ENCODE data around the gene ZNF324. TPM values are rescaled to one million over a fixed set of nuclear protein-coding genes. Genes with fewer than 3 reads are reported as not detected.
"Not testable (repeated sequence)": the region's sequence is repeated elsewhere in the genome, so short reads cannot be mapped to it uniquely, and the experiment has no call there.

The ZNF324 gene
- total RNA-seq, 2 experiments from 2014 or later = 7.0 to 8.3 TPM

DNA sequence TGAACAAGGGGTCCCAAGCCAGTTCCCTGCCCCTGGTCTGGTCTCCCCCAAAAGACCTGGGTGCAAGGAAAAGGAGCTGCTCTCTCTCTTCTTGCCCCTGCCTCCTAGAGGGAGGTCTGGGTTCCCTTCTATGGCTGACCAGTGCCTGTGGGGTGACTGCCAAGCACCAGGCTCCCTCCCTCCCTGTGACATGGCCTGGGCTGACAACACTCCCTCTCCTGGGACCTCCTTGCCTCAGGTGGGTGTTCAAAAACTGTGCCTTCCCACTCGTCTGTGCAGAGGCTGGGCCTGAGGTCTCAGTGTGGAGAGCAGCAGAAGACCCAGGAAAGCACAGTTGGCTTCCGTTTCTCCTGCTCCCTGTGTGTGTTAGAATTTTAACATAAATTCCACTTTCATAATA is 14.0 kb downstream of the ZNF324 start:
- H3K27ac Mint-ChIP-seq = no peak overlapping the region
- ChIA-PET CTCF (interaction anchor here (0.9 kb wide), 1 partner anchor 118 kb away, joined by 3 read pairs; no protein-coding TSS in a partner anchor), POLR2A (no interaction called here)
- intact Hi-C loops (cut with micrococcal nuclease) = no loop called here
- no peaks in the 10 kb centered on the region for H3K27me3 Mint-ChIP-seq
- no peak for DNase-seq
- H3K4me3 Mint-ChIP-seq = no peak overlapping the region
- no peaks in the 10 kb centered on the region for H3K9me3 Mint-ChIP-seq
- peaks cover 9% of the 10 kb centered on the region for H3K4me1 Mint-ChIP-seq (ENCODE audit: low read depth)
- peaks cover 13% of the 10 kb centered on the region for H3K36me3 Mint-ChIP-seq

DNA sequence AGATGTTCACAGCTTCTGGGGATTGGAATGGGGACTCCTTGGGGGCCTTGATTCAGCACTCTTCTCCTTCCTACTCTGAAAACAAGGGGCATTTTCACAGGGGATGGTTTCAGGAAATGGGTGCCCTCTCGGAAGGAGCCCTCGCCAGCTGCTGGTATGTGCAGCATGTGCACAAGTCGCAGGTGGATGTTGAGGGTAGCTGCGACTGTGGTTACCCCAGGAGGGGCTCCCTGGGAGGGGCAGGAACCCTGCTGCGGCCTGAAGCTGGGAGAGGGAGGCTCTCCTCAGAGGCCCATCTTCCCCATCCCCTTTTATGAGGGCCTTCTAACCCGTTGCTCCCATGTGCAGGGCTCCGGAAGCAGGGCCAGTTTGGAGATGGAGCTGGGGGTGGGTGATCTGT is 15.5 kb downstream of the ZNF324 start:
- H3K4me3 Mint-ChIP-seq = no peak overlapping the region
- H3K9me3 Mint-ChIP-seq = no peaks in the 10 kb centered on the region
- ChIA-PET CTCF (no interaction called here), POLR2A (no interaction called here)
- intact Hi-C loops (cut with micrococcal nuclease) = no loop called here
- DNase-seq = no peak
- H3K27me3 Mint-ChIP-seq = no peaks in the 10 kb centered on the region
- H3K27ac Mint-ChIP-seq = no peak overlapping the region
- peaks cover 13% of the 10 kb centered on the region for H3K36me3 Mint-ChIP-seq
- no peaks in the 10 kb centered on the region for H3K4me1 Mint-ChIP-seq (ENCODE audit: low read depth)

DNA sequence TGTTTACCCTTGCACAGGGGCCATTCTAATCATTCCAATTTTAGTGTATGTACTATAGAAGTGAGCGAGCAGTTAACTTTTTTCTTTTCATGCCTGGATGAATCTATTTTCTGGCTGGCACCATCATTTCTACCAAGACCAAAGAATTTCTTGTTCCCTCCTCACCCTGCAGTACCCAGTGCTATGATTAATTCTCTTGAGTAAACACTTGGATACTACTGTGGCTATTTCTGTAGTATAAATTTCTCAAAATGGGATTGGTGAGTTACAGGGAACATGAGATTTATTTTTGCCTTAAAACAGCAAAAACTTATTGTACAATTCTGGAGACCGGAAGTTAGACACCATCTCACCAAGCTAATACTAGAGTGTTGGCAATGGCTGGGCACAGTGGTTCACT is 16.9 kb downstream of the ZNF324 start:
- Mint-ChIP-seq H3K27ac (no peak overlapping the region), H3K4me1 (ENCODE audit: low read depth) (peaks cover 2% of the 10 kb centered on the region), H3K9me3 (no peaks in the 10 kb centered on the region), H3K4me3 (no peak overlapping the region), H3K36me3 (peaks cover 13% of the 10 kb centered on the region), H3K27me3 (no peaks in the 10 kb centered on the region)
- CTCF ChIA-PET = interaction anchor here (0.9 kb wide), 1 partner anchor 30 kb away, joined by 5 read pairs; no protein-coding TSS in a partner anchor
- DNase-seq = no peak
- intact Hi-C loops (cut with micrococcal nuclease) = no loop called here
- POLR2A ChIA-PET = interaction anchor here (0.6 kb wide), 1 partner anchor 93 kb away, joined by 3 read pairs; no protein-coding TSS in a partner anchor

DNA sequence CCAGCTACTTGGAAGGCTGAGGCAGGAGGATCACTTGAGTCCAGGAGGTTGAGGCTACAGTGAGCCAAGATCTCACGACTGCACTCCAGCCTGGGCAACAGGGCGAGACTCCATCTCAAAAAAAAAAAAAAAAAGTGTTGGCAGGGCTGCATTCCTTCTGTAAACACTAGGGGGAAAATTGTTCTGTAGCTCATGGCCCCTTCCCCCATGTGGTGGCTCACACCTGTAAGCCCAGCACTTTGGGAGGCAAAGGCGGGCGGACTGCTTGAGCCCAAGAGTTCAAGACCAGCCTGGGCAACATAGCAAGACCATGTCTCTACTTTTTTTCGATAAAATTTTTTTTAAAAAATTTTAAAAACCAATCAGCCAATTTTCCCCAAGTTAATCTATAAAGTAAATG is 17.5 kb downstream of the ZNF324 start:
- H3K9me3 Mint-ChIP-seq; H3K36me3 Mint-ChIP-seq; H3K4me1 Mint-ChIP-seq (ENCODE audit: low read depth); H3K27me3 Mint-ChIP-seq; H3K27ac Mint-ChIP-seq; intact Hi-C loops (cut with micrococcal nuclease); DNase-seq; H3K4me3 Mint-ChIP-seq: not testable (repeated sequence)
- ChIA-PET CTCF (interaction anchor here (0.9 kb wide), 1 partner anchor 30 kb away, joined by 5 read pairs; no protein-coding TSS in a partner anchor), POLR2A (interaction anchor here (0.6 kb wide), 1 partner anchor 92 kb away, joined by 3 read pairs; no protein-coding TSS in a partner anchor)

DNA sequence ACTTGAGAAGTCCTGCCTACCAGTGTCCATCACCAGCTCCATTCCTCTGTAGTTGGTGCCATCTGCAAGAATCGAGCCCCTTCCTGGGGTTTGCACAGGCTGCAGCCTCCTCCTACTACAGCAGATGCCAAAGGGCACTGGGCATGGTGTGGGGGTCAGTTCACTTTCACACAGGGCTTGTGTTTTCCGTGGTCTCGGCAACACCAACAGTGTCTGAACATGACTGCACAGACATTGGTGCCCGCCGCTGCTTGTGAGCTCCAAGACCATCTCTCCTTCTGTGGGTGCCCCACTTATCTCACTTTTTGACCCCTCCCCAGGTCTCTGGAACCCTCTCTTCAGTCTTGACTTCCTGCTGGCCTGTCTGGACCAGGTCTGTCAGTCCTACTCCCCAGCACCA is 24.5 kb downstream of the ZNF324 start:
- DNase-seq = no peak
- H3K27me3 Mint-ChIP-seq = no peaks in the 10 kb centered on the region
- intact Hi-C loops (cut with micrococcal nuclease) = no loop called here
- CTCF ChIA-PET = no interaction called here
- H3K4me1 Mint-ChIP-seq (ENCODE audit: low read depth) = peaks cover 25% of the 10 kb centered on the region
- H3K4me3 Mint-ChIP-seq = no peak overlapping the region
- no peaks in the 10 kb centered on the region for H3K36me3 Mint-ChIP-seq
- POLR2A ChIA-PET = no interaction called here
- H3K9me3 Mint-ChIP-seq = no peaks in the 10 kb centered on the region
- H3K27ac Mint-ChIP-seq = no peak overlapping the region

DNA sequence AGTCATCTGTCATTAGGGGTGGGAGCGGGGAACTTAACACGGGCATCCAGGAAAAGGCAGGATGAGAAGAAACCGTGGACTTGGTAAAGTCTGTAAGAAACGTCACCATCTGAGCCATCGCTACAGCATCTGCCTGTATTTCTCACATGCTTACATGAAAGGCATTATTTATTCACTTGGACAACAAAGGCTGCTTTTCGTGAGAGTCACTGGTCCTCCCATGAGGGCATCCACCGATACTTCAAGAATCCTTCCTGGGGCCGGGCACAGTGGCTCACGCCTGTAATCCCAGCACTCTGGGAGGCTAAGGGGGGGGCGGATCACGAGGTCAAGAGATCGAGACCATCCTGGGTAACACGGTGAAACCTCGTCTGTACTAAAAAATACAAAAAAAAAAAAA is 25.4 kb downstream of the ZNF324 start:
- Mint-ChIP-seq H3K36me3 (no peaks in the 10 kb centered on the region), H3K4me1 (ENCODE audit: low read depth) (peaks cover 30% of the 10 kb centered on the region), H3K27me3 (no peaks in the 10 kb centered on the region), H3K4me3 (no peak overlapping the region), H3K9me3 (no peaks in the 10 kb centered on the region), H3K27ac (no peak overlapping the region)
- intact Hi-C loops (cut with micrococcal nuclease) = no loop called here
- CTCF ChIA-PET = no interaction called here
- DNase-seq = no peak
- POLR2A ChIA-PET = no interaction called here

DNA sequence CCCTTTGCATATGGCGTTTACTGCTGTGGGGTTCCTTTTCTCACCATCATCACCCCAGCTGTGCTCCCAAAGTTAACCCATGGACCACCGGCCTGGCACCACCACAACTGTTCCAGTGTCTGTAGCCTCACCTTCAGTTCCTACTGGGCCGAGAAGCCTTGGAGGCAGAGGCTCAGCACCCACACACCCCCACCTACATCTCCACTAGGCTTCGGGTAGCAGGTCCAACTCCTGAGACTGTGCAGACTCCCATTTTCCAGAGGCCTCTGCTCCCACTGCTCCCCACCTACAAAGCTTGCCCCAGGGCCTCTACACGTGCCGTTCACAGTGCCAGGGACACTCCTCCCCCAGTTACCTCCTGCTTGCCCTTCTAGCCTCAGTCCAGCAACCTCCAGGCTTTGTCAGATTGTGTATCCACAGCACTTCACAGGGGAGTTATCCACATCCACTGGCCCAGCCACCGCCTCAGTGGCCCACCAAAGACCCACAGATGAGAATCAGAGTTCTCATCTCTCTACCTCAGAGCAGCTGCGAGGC is 30.8 kb downstream of the ZNF324 start:
- Mint-ChIP-seq H3K9me3 (peaks cover 2% of the 10 kb centered on the region), H3K27ac (no peak overlapping the region)
- POLR2A ChIA-PET = no interaction called here

DNA sequence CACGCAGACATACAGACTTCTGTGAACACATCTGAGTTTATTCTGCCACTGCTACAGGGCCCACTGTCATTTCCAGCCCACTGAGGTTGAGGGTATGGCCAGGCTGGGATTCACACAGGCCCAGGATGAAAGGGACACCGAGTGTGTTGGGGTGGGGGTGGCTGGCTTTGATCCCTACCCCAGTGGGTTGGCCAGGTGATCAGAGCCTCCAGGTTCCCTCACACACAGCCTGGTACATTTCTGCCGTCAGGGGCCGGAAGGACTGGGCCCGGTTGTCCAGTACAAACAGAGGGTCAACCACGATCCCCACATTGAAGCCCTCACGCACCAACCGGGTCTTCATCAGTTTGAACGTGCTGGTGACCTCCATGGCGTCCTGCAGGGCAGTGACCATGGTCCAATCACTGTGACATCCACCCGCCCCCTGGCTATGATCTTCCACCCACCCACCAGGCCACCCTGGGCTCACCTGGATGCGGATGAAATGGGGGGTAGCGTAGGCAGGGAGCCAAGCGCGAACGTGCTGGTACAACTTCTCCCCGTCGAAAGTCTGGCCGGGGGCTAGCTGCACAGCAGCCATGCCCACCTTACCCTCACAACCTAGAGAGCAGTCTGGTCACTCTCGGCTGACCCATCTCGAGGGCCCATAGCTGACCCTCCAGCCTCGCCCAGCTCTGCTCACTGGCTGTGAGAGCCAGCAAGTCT is 31.6 kb downstream of the ZNF324 start:
- peak overlapping the region; percentile 89 for H3K4me3 Mint-ChIP-seq
- ChIA-PET POLR2A (interaction anchor here (1.2 to 1.3 kb wide), 2 partner anchors 8 to 10 kb away, joined by 3 to 4 read pairs; no protein-coding TSS in a partner anchor), CTCF (interaction anchor here (1.2 to 3.0 kb wide), 2 partner anchors 21 to 74 kb away, joined by 3 to 21 read pairs; partner anchors contain the start of gene ZBTB45)
- H3K36me3 Mint-ChIP-seq = no peaks in the 10 kb centered on the region
- intact Hi-C loops (cut with micrococcal nuclease) = loop anchor here (1.0 to 2.0 kb wide), 9 partner anchors 9 to 220 kb away; partner anchors contain the start of genes CHMP2A, ZBTB45, ZNF132 and ZNF324
- no peak for DNase-seq
- H3K4me1 Mint-ChIP-seq (ENCODE audit: low read depth) = peaks cover 27% of the 10 kb centered on the region
- H3K27ac Mint-ChIP-seq = peak overlapping the region; percentile 46
- H3K9me3 Mint-ChIP-seq = peaks cover 2% of the 10 kb centered on the region
- H3K27me3 Mint-ChIP-seq = no peaks in the 10 kb centered on the region

More for the DNA sequence above, 30.8 kb downstream of the ZNF324 start:
- CTCF ChIA-PET = no interaction called here
- peaks cover 27% of the 10 kb centered on the region for H3K4me1 Mint-ChIP-seq (ENCODE audit: low read depth)
- intact Hi-C loops (cut with micrococcal nuclease) = loop anchor here (2.0 kb wide), 2 partner anchors 31 to 57 kb away; partner anchors contain the start of genes ZNF132 and ZNF324
- H3K4me3 Mint-ChIP-seq = peak overlapping the region; percentile 89
- no peak for DNase-seq
- no peaks in the 10 kb centered on the region for H3K36me3 Mint-ChIP-seq
- no peaks in the 10 kb centered on the region for H3K27me3 Mint-ChIP-seq

DNA sequence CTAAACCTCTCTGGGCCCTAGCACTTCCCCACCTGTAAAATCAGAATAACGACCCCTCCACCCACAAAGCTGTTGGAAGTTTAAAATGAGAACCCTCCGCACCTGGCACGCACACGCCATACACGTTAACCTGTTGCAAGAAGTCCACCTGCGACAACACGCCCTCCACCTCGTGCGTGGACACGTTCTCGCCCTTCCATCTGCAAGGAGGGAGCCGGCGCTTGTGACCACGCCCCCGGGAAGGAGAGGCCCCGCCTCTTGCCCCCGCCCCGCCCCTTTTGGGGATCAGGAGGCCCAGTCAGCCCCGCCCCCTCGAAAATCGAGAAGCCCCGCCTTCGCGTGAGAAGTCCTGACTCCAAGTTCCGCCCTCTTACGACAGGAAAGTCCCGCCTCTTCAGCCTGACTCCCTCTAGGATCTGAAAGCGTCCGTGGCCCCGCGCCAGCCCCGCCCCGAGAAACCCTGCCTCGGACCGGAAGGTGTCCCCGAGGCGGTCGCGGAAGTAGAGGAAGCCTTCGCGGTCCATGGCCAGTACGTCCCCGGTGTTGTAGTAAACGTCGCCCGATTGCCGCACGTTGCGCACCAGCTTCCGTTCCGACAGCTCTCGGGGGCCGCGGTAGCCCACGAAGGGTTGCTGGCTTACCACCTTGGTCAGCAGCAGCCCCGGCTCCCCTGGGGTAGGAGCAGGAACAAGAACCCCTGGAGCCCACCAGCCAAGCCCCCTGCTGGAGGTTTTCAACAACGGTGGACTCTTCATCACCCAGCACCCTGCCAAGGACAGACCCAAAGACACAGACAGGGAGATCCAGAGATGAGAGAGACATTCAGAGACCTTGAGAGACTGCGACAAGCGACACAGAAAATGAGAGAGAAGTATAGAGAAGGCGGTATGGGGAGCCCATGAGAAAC is 32.4 kb downstream of the ZNF324 start:
- H3K4me1 Mint-ChIP-seq (ENCODE audit: low read depth) = peaks cover 27% of the 10 kb centered on the region
- H3K27ac Mint-ChIP-seq = peak overlapping the region; percentile 80
- CTCF ChIA-PET = interaction anchor here (1.1 to 3.0 kb wide), 4 partner anchors 15 to 77 kb away, joined by 3 to 21 read pairs (median 10); partner anchors contain the start of gene ZBTB45
- POLR2A ChIA-PET = interaction anchor here (1.0 to 1.3 kb wide), 4 partner anchors 9 to 21 kb away, joined by 3 to 4 read pairs (median 4); partner anchors contain the start of gene ZBTB45
- intact Hi-C loops (cut with micrococcal nuclease) = loop anchor here (1.0 to 2.0 kb wide), 9 partner anchors 10 to 221 kb away; partner anchors contain the start of genes CHMP2A, ZBTB45, ZNF132 and ZNF324
- H3K36me3 Mint-ChIP-seq = no peaks in the 10 kb centered on the region
- H3K27me3 Mint-ChIP-seq = no peaks in the 10 kb centered on the region
- H3K9me3 Mint-ChIP-seq = peaks cover 2% of the 10 kb centered on the region
- peak; percentile 100 for DNase-seq
- peak overlapping the region; percentile 89 for H3K4me3 Mint-ChIP-seq

DNA sequence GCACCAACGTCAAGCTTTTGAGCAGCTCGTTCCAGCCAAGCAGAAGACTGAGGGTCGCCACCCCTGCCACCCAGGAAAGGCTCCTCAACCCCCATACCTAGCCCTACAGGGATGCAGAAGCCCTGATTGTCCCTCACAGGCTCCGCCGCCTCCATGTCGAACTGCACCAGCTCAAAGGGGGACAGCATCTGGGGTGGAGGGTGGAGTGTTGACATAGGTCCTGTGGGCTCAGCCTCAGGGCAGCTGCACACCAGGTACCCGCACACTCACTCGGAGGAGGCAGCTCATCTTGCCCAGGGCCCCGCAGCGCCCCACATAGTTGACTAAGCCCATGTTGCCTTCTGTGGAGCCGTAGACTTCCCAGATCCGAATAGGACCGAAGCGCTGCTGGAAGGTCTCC is 33.4 kb downstream of the ZNF324 start:
- POLR2A ChIA-PET = interaction anchor here (1.3 kb wide), 2 partner anchors 11 to 18 kb away, joined by 3 to 4 read pairs; no protein-coding TSS in a partner anchor
- no peak for DNase-seq
- CTCF ChIA-PET = interaction anchor here (1.1 to 3.0 kb wide), 3 partner anchors 14 to 76 kb away, joined by 3 to 21 read pairs (median 16); partner anchors contain the start of gene ZBTB45

DNA sequence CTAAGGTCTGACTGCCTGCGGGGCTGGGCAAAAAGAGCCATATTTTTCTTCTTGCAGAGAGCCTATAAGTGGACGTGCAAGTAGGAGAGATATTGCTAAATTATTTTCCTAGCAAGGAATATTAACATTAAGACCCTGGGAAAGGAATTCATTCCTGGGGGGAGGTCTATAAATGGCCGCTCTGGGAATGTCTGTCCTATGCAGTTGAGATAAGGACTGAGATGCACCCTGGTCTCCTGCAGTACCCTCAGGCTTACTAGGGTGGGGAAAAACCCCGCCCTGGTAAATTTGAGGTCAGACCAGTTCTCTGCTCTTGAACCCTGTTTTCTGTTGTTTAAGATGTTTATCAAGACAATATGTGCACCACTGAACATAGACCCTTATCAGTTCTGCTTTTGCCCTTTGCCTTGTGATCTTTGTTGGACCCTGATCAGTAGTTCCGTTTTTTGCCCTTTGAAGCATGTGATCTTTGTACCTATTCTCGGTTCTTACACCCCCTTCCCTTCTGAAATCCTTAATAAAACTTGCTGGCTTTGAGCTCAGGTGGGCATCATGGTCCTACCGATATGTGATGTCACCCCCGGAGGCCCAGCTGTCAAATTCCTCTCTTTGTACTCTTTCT is 40.8 kb downstream of the ZNF324 start:
- H3K9me3 Mint-ChIP-seq = peaks cover 12% of the 10 kb centered on the region
- H3K4me3 Mint-ChIP-seq; DNase-seq; H3K27ac Mint-ChIP-seq; H3K27me3 Mint-ChIP-seq; CTCF ChIA-PET; intact Hi-C loops (cut with micrococcal nuclease); H3K36me3 Mint-ChIP-seq; H3K4me1 Mint-ChIP-seq (ENCODE audit: low read depth); POLR2A ChIA-PET: not testable (repeated sequence)

More for the DNA sequence above, 33.4 kb downstream of the ZNF324 start:
- intact Hi-C loops (cut with micrococcal nuclease) = no loop called here
- peak overlapping the region; percentile 26 for H3K4me3 Mint-ChIP-seq
- no peaks in the 10 kb centered on the region for H3K36me3 Mint-ChIP-seq
- peaks cover 24% of the 10 kb centered on the region for H3K4me1 Mint-ChIP-seq (ENCODE audit: low read depth)
- H3K9me3 Mint-ChIP-seq = peaks cover 2% of the 10 kb centered on the region
- H3K27ac Mint-ChIP-seq = no peak overlapping the region
- H3K27me3 Mint-ChIP-seq = no peaks in the 10 kb centered on the region

All from activated CD4-positive, alpha-beta memory T cell treated with anti-CD3 and anti-CD28 coated beads for 36 hours (primary cell).